ENCODE results near the gene PAX1.

Gene PAX1

GRCh38 chr20:21706261-21707195 lies 1.1 kb downstream of the PAX1 start:
- Histone ChIP-seq H3K4me1 (ENCODE audit: control insufficient read depth, insufficient read depth, low read length) (no peaks in the 10 kb centered on the region), H3K4me3 (ENCODE audit: low read length) (no peak overlapping the region), H3K9me3 (ENCODE audit: control insufficient read depth, low read length) (no peaks in the 10 kb centered on the region), H3K36me3 (ENCODE audit: control insufficient read depth, insufficient read depth, low read length) (no peaks in the 10 kb centered on the region), H3K27me3 (ENCODE audit: control insufficient read depth, insufficient read depth, low read length) (peaks cover 83% of the 10 kb centered on the region), H3K9ac (ENCODE audit: low read length) (no peak overlapping the region)

DNA sequence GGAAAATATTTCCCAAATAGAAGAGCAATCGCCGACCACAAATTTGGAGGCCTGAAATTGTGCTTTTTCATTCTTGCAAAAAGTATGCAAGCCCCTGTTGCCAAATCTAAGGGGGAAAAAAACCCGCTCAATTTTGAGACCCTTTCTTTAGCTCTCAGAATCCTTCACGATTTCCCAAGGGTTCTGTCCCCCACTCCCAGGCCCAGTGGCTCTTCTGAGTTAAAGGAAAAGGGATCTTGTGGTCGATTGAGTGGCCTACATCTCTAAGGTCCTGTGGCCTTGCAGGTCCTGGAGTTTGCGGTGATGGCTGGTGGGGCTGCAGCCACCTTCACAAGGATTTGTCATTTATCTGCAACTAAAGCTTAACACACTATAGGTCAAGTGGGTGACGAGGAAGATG lies 1.8 kb downstream of the PAX1 start:
- Histone ChIP-seq H3K9ac (ENCODE audit: low read length) (no peak overlapping the region), H3K27me3 (ENCODE audit: control insufficient read depth, insufficient read depth, low read length) (peaks cover 76% of the 10 kb centered on the region), H3K36me3 (ENCODE audit: control insufficient read depth, insufficient read depth, low read length) (no peaks in the 10 kb centered on the region), H3K4me1 (ENCODE audit: control insufficient read depth, insufficient read depth, low read length) (no peaks in the 10 kb centered on the region), H3K4me3 (ENCODE audit: low read length) (no peak overlapping the region), H3K9me3 (ENCODE audit: control insufficient read depth, low read length) (no peaks in the 10 kb centered on the region)

DNA sequence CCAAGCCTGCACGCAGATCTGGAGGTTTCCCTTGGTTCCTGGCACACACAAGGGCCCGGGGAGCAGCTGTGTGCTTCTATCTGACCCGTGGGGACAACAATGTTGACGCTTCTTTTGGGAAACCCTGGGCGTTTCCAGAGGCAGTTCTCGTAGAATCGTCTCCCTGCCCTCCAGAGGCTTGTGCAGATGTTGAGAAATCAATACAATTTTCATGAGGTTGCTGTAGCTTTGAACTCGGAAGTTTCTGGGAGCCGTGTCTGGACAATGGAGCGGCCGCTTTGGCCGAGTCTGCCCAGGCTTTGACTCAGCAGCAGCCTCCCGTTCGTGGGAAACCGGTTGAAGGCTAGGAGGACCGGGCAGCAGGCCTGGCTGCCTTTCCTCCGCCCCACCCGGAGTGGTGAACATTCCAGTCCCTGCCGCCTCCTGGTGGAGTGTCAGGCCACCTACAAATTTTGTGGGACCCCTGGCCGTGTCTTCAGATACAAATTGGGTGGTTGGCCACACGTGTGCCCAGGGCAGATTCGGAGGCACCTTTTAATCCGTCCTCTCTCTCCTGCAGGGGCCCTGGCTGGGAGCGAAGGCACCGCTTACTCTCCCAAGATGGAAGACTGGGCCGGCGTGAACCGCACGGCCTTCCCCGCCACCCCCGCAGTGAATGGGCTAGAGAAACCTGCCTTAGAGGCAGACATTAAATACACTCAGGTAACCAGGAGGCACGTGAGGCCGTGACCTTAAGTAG lies 2.7 kb downstream of the PAX1 start:
- no peaks in the 10 kb centered on the region for H3K9me3 ChIP-seq (ENCODE audit: control insufficient read depth, low read length)
- H3K27me3 ChIP-seq (ENCODE audit: control insufficient read depth, insufficient read depth, low read length), result peaks cover 76% of the 10 kb centered on the region
- no peak overlapping the region for H3K4me3 ChIP-seq (ENCODE audit: low read length)
- no peak overlapping the region for H3K9ac ChIP-seq (ENCODE audit: low read length)
- no peaks in the 10 kb centered on the region for H3K36me3 ChIP-seq (ENCODE audit: control insufficient read depth, insufficient read depth, low read length)
- H3K4me1 ChIP-seq (ENCODE audit: control insufficient read depth, insufficient read depth, low read length), result no peaks in the 10 kb centered on the region

- Histone ChIP-seq H3K27me3 (ENCODE audit: control insufficient read depth, insufficient read depth, low read length) (peaks cover 76% of the 10 kb centered on the region), H3K36me3 (ENCODE audit: control insufficient read depth, insufficient read depth, low read length) (no peaks in the 10 kb centered on the region), H3K4me3 (ENCODE audit: low read length) (no peak overlapping the region), H3K9me3 (ENCODE audit: control insufficient read depth, low read length) (no peaks in the 10 kb centered on the region), H3K9ac (ENCODE audit: low read length) (no peak overlapping the region), H3K4me1 (ENCODE audit: control insufficient read depth, insufficient read depth, low read length) (no peaks in the 10 kb centered on the region)
Measured at GRCh38 chr20:21708738-21709534, 3.5 kb downstream of the PAX1 start.

DNA sequence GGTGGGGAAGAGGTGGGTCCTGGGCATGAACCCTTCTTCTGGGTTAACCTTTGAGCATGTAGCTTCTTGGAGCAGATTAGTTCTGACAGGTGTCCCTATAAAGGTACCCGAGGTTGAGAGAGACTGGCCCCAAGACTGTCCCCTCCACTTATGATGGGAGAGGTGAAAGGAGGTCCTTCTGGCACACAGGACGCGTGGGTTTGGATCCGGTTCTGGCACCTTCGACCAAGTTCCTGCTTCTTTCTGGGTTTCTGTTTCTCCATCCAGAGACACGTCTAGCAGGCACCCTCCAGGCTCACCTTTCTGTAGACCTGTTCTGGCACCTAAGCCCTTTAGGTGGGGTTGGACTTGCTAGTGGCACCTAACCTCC lies 4.1 kb downstream of the PAX1 start:
- no peak overlapping the region for H3K4me3 ChIP-seq (ENCODE audit: low read length)
- H3K9ac ChIP-seq (ENCODE audit: low read length), result no peak overlapping the region
- H3K9me3 ChIP-seq (ENCODE audit: control insufficient read depth, low read length), result no peaks in the 10 kb centered on the region
- peaks cover 76% of the 10 kb centered on the region for H3K27me3 ChIP-seq (ENCODE audit: control insufficient read depth, insufficient read depth, low read length)
- H3K4me1 ChIP-seq (ENCODE audit: control insufficient read depth, insufficient read depth, low read length), result no peaks in the 10 kb centered on the region
- H3K36me3 ChIP-seq (ENCODE audit: control insufficient read depth, insufficient read depth, low read length), result no peaks in the 10 kb centered on the region

- Histone ChIP-seq H3K9ac (ENCODE audit: low read length) (no peak overlapping the region), H3K4me3 (ENCODE audit: low read length) (no peak overlapping the region), H3K9me3 (ENCODE audit: control insufficient read depth, low read length) (no peaks in the 10 kb centered on the region), H3K4me1 (ENCODE audit: control insufficient read depth, insufficient read depth, low read length) (no peaks in the 10 kb centered on the region), H3K36me3 (ENCODE audit: control insufficient read depth, insufficient read depth, low read length) (no peaks in the 10 kb centered on the region), H3K27me3 (ENCODE audit: control insufficient read depth, insufficient read depth, low read length) (peaks cover 79% of the 10 kb centered on the region)
Measured at GRCh38 chr20:21710341-21710740, 4.9 kb downstream of the PAX1 start.

GRCh38 chr20:21710863-21711431 lies 5.5 kb downstream of the PAX1 start:
- Histone ChIP-seq H3K4me3 (ENCODE audit: low read length) (no peak overlapping the region), H3K36me3 (ENCODE audit: control insufficient read depth, insufficient read depth, low read length) (no peaks in the 10 kb centered on the region), H3K4me1 (ENCODE audit: control insufficient read depth, insufficient read depth, low read length) (no peaks in the 10 kb centered on the region), H3K9ac (ENCODE audit: low read length) (no peak overlapping the region), H3K27me3 (ENCODE audit: control insufficient read depth, insufficient read depth, low read length) (peaks cover 80% of the 10 kb centered on the region), H3K9me3 (ENCODE audit: control insufficient read depth, low read length) (no peaks in the 10 kb centered on the region)

DNA sequence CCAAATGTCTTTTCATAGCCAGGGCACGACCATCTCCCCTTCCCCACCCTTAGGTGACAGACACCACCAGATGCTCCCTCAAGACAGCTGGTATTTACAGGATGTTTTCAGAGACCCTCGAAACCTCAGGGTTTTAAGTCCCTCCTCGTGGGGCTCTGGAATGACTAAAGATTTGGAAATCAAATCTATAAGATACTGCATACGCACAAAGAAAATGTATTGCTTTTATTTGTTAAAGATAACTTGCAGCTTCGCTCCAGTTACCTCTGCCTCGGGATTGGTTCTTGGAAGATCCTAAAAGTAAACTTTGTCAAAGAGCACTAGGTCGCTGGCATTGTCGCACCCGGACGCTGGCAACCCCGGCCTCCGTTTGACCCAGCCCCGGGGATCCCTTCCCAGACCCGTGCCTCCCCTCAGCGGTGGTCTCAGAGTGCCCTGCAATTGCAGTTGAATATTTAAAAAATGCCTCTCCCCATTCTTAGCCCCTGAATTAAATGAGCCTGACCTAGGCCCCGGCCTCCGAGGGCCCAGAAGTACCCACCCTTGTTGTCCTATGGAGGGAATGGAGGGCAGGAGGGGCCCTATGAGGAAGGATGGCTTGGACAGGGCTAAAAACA lies 7.1 kb downstream of the PAX1 start:
- Histone ChIP-seq H3K9ac (ENCODE audit: low read length) (no peak overlapping the region), H3K27me3 (ENCODE audit: control insufficient read depth, insufficient read depth, low read length) (peaks cover 76% of the 10 kb centered on the region), H3K9me3 (ENCODE audit: control insufficient read depth, low read length) (no peaks in the 10 kb centered on the region), H3K4me3 (ENCODE audit: low read length) (no peak overlapping the region), H3K4me1 (ENCODE audit: control insufficient read depth, insufficient read depth, low read length) (no peaks in the 10 kb centered on the region), H3K36me3 (ENCODE audit: control insufficient read depth, insufficient read depth, low read length) (no peaks in the 10 kb centered on the region)

GRCh38 chr20:21713470-21713869 lies 8.0 kb downstream of the PAX1 start:
- H3K27me3 ChIP-seq (ENCODE audit: control insufficient read depth, insufficient read depth, low read length), result peaks cover 67% of the 10 kb centered on the region
- no peaks in the 10 kb centered on the region for H3K36me3 ChIP-seq (ENCODE audit: control insufficient read depth, insufficient read depth, low read length)
- H3K9ac ChIP-seq (ENCODE audit: low read length), result no peak overlapping the region
- no peaks in the 10 kb centered on the region for H3K9me3 ChIP-seq (ENCODE audit: control insufficient read depth, low read length)
- no peaks in the 10 kb centered on the region for H3K4me1 ChIP-seq (ENCODE audit: control insufficient read depth, insufficient read depth, low read length)
- no peak overlapping the region for H3K4me3 ChIP-seq (ENCODE audit: low read length)

DNA sequence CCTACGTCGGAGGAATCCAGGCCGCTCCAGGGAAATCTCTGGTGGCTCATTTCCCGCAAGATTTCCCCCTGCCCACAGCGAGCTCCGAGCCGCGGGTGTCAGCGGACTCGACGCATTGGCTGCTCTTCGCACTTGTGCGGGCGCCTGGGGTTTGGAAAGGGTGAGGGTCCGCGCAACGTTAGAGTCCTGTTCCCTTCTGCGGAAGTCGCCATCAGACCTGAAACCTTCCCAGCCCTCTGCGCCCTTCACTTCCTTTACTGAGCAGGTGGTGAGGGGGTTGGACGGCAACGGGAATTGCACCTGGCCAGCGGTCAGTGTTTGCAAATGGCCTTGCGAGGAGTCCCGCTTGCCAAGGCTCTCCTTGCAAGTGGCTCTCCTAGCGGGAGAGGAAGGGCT lies 8.4 kb downstream of the PAX1 start:
- Histone ChIP-seq H3K36me3 (ENCODE audit: control insufficient read depth, insufficient read depth, low read length) (no peaks in the 10 kb centered on the region), H3K9me3 (ENCODE audit: control insufficient read depth, low read length) (no peaks in the 10 kb centered on the region), H3K4me3 (ENCODE audit: low read length) (no peak overlapping the region), H3K4me1 (ENCODE audit: control insufficient read depth, insufficient read depth, low read length) (no peaks in the 10 kb centered on the region), H3K9ac (ENCODE audit: low read length) (no peak overlapping the region), H3K27me3 (ENCODE audit: control insufficient read depth, insufficient read depth, low read length) (peaks cover 65% of the 10 kb centered on the region)

DNA sequence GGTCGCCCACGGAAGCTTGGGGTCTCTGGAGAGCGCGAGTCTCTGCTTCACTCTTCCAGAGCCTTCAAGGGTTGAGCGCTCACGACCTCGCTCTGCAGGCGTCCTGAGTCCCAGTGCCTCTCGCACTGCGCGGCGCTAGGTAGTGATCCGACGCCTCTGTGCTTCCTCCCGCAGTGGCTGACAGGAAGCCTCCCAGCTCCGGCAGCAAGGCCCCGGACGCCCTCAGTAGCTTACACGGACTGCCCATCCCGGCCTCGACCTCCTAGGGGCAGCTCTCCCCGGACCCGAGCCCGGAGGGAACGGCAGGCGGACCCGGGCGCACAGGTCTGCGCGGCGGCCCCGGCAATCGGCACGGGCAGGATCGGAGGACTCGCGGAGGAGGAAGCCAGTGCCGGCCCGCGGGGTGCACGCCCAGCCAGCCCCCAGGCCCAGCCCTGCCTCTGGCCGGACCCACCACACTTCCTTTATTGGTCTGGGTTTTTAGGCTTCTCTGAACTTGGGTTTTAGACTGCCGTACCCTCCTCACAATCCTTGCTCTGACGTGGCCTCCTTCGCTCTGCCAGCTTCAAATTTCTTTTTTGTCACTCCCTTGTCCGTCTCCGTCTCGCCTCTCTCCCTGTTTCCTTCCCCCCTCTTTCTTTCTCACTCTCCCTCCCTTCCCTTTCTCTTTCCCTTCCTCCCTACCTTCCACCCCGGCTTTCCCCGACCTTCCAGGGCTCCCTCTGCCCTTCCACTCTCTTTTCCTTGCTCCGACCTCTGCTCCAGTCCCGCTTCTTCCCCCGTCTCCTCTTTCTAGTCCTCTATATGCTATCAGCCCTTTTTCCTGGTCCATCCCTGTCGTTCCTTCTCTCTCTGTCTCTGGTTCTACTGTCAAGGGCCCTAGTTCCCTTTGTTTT lies 9.1 kb downstream of the PAX1 start:
- H3K36me3 ChIP-seq (ENCODE audit: control insufficient read depth, insufficient read depth, low read length), result no peaks in the 10 kb centered on the region
- no peak overlapping the region for H3K9ac ChIP-seq (ENCODE audit: low read length)
- no peak overlapping the region for H3K4me3 ChIP-seq (ENCODE audit: low read length)
- peaks cover 59% of the 10 kb centered on the region for H3K27me3 ChIP-seq (ENCODE audit: control insufficient read depth, insufficient read depth, low read length)
- no peaks in the 10 kb centered on the region for H3K4me1 ChIP-seq (ENCODE audit: control insufficient read depth, insufficient read depth, low read length)
- H3K9me3 ChIP-seq (ENCODE audit: control insufficient read depth, low read length), result no peaks in the 10 kb centered on the region

Data from mucosa of stomach (tissue), 1 donor.